22Rv1 (cell line): Measurements from ENCODE around the gene ICAM1.

Experiments used
- CTCF ChIP-seq: fragments of 450-650 bp; IDR thresholded peaks from 2 replicates; pipeline ENCODE4 v1.5.1; 2017; ENCODE audit warnings: mild to moderate bottlenecking
- ZFX ChIP-seq: fragments of 450-650 bp; IDR thresholded peaks from 2 replicates; pipeline ENCODE4 v1.6.1; 2017; ENCODE audit warnings: antibody characterized with exemption, borderline replicate concordance

- TF ChIP-seq CTCF (no peak), ZFX (no peak)
Observed at GRCh38 chr19:10243606-10244005, 27.3 kb upstream of the ICAM1 start.
